HG02759 (cell line): ENCODE data around the gene TSHZ3.

Experiments used
- ATAC-seq: cut with Tn5 transposase; IDR thresholded peaks from one replicate; pipeline ENCODE4 v1.9.1; 2021; ENCODE audit warnings: mild to moderate bottlenecking, moderate library complexity; ENCODE audit not compliant: unreplicated experiment

Gene TSHZ3

GRCh38 chr19:31314156-31314555 is 35.1 kb downstream of the TSHZ3 start:
- no peak for ATAC-seq

- ATAC-seq = no peak
These were observed 35.8 kb downstream of the TSHZ3 start for GRCh38 chr19:31313291-31314030.

GRCh38 chr19:31312677-31313244 is 36.5 kb downstream of the TSHZ3 start:
- ATAC-seq = no peak

GRCh38 chr19:31312009-31312676 is 37.1 kb downstream of the TSHZ3 start:
- no peak for ATAC-seq

- ATAC-seq = no peak
These were observed 38.7 kb downstream of the TSHZ3 start for GRCh38 chr19:31310432-31311133.

- no peak for ATAC-seq
These were observed 40.5 kb downstream of the TSHZ3 start for GRCh38 chr19:31308781-31309180.

GRCh38 chr19:31307071-31307669 is 42.1 kb downstream of the TSHZ3 start:
- no peak for ATAC-seq

- no peak for ATAC-seq
These were observed 43.1 kb downstream of the TSHZ3 start for GRCh38 chr19:31306006-31306753.

- no peak for ATAC-seq
These were observed 44.4 kb downstream of the TSHZ3 start for GRCh38 chr19:31304831-31305312.

- ATAC-seq = no peak
These were observed 45.9 kb downstream of the TSHZ3 start for GRCh38 chr19:31303262-31303815.

- no peak for ATAC-seq
These were observed 47.8 kb downstream of the TSHZ3 start for GRCh38 chr19:31301306-31301980.

- ATAC-seq = no peak
These were observed 48.8 kb downstream of the TSHZ3 start for GRCh38 chr19:31300422-31300821.

GRCh38 chr19:31299665-31300064 is 49.6 kb downstream of the TSHZ3 start:
- no peak for ATAC-seq

- ATAC-seq = no peak
These were observed 51.2 kb downstream of the TSHZ3 start for GRCh38 chr19:31297991-31298390.

- ATAC-seq = no peak
These were observed 52.4 kb downstream of the TSHZ3 start for GRCh38 chr19:31296741-31297390.

GRCh38 chr19:31294189-31294588 is 55.0 kb downstream of the TSHZ3 start:
- no peak for ATAC-seq

GRCh38 chr19:31292639-31293185 is 56.5 kb downstream of the TSHZ3 start:
- no peak for ATAC-seq

- no peak for ATAC-seq
These were observed 58.2 kb downstream of the TSHZ3 start for GRCh38 chr19:31290931-31291590.
